ENCODE data around the gene ODF2. TPM values are rescaled to one million over a fixed set of nuclear protein-coding genes. Genes with fewer than 3 reads are reported as not detected.

Gene ODF2
- total and polyA plus RNA-seq, 2 of the 13 experiments (the other 11 are each of a cell fraction or from before 2014, with no cell fraction given) = 9.8 to 31.3 TPM

- intact Hi-C loops (cut with micrococcal nuclease; ENCODE audit: unreplicated experiment) = no loop called here
- FAIRE-seq (no peak), DNase-seq (ENCODE audit: low spot score) (no peak), ATAC-seq (peak; percentile 9)
- Histone ChIP-seq H3K27ac (ENCODE audit: extremely low read length, insufficient read depth, low read length) (no peak overlapping the region), H3K4me2 (ENCODE audit: low read depth, low read length) (peak overlapping the region; percentile 84), H2AFZ (ENCODE audit: low read length) (peak overlapping the region; percentile 29), H3K4me3 (replicated peaks in 1 of 3; ENCODE audit: insufficient read depth in 1 of 3, low read depth in 2 of 3, low read length in 3 of 3) (peak overlapping the region; percentile 85 to 92 (median 91); a peak in 5 of 6 replicates), H3K9ac (ENCODE audit: insufficient read depth, low read depth, low read length) (peak overlapping the region; percentile 60), H3K9me3 (ENCODE audit: low read length) (no peaks in the 10 kb centered on the region), H3K36me3 (replicated peaks in 1 of 2; ENCODE audit: control insufficient read depth in 1 of 2, insufficient read depth in 2 of 2, low read length in 2 of 2) (no peaks in the 10 kb centered on the region), H3K4me1 (ENCODE audit: insufficient read depth, low read length) (peaks cover 34% of the 10 kb centered on the region), H4K20me1 (ENCODE audit: insufficient read depth, low read length) (no peaks in the 10 kb centered on the region), H3K79me2 (ENCODE audit: insufficient read depth, low read length) (no peaks in the 10 kb centered on the region), H3K27me3 (ENCODE audit: control insufficient read depth in 1 of 2, insufficient read depth in 2 of 2, low read length in 2 of 2) (peaks cover 4 to 8% of the 10 kb centered on the region in 2 experiments; a peak in 3 of 5 replicates)
- ChIA-PET POLR2A (interaction anchor here (0.7 to 2.5 kb wide), 7 partner anchors 9 to 143 kb away, joined by 3 to 19 read pairs (median 4); partner anchors contain the start of genes GOLGA2, SWI5 and URM1), CTCF (ENCODE audit: low intra/inter-chr PET ratio, low total read pairs) (no interaction called here)
- in situ Hi-C loops (cut with HindIII; ENCODE audit: extremely low pct_ligation_motif_present, low pct_unique_long_range_greater_than_20kb) = no loop called here
- WGBS (ENCODE audit: low lambda C conversion rate) = 0% methylated on average over 9 of the region's 28 CpGs
- BruUV-seq (replicated peaks) = no TSS peak
- TF ChIP-seq KDM5B (CRISPR knock-in tag; IDR thresholded peaks at IDR 0.05; ENCODE audit: borderline replicate concordance) (peak; percentile 63; the same call in 1 of the 2 replicates), ZNF547 (CRISPR knock-in tag; IDR thresholded peaks at IDR 0.05) (peak; percentile 19; the same call in 1 of the 2 replicates), U2AF1 (optimal IDR thresholded peaks at IDR 0.05; ENCODE audit: low read depth, low read length) (no peak), ZMYM3 (CRISPR knock-in tag; IDR thresholded peaks at IDR 0.05) (0 out of 2 replicates have a peak, but pooled peaks have one; percentile 44), ZNF350 (CRISPR knock-in tag; IDR thresholded peaks at IDR 0.05; ENCODE audit: borderline replicate concordance, low read depth) (peak; percentile 47; the same call in 1 of the 2 replicates), ARID2 (CRISPR knock-in tag; IDR thresholded peaks at IDR 0.05; ENCODE audit: borderline replicate concordance) (0 out of 2 replicates have a peak, but pooled peaks have one; percentile 42), ZFX (CRISPR knock-in tag; IDR thresholded peaks at IDR 0.05; ENCODE audit: low read depth) (peak; percentile 48; the same call in 1 of the 2 replicates), PRDM10 (CRISPR knock-in tag; IDR thresholded peaks at IDR 0.05; ENCODE audit: low read depth) (peak; percentile 78), ZNF431 (CRISPR knock-in tag; IDR thresholded peaks at IDR 0.05; ENCODE audit: borderline replicate concordance, low read depth) (no peak), THYN1 (CRISPR knock-in tag; IDR thresholded peaks at IDR 0.05; ENCODE audit: borderline replicate concordance, low read depth) (no peak), ZNF263 (CRISPR knock-in tag; IDR thresholded peaks at IDR 0.05) (0 out of 2 replicates have a peak, but pooled peaks have one; percentile 11), NAIF1 (CRISPR knock-in tag; IDR thresholded peaks at IDR 0.05; ENCODE audit: borderline replicate concordance) (no peak), SNAPC2 (CRISPR knock-in tag; IDR thresholded peaks at IDR 0.05) (0 out of 2 replicates have a peak, but pooled peaks have one; percentile 55), DNMT1 (CRISPR knock-in tag; IDR thresholded peaks at IDR 0.05) (0 out of 2 replicates have a peak, but pooled peaks have one; percentile 61)
- TF ChIP-seq, protein P1, sequence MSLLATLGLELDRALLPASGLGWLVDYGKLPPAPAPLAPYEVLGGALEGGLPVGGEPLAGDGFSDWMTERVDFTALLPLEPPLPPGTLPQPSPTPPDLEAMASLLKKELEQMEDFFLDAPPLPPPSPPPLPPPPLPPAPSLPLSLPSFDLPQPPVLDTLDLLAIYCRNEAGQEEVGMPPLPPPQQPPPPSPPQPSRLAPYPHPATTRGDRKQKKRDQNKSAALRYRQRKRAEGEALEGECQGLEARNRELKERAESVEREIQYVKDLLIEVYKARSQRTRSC (CRISPR knock-in tag; IDR thresholded peaks at IDR 0.05; ENCODE audit: low read depth) = 0 out of 2 replicates have a peak, but pooled peaks have one; percentile 15
- TF ChIP-seq, protein P2, sequence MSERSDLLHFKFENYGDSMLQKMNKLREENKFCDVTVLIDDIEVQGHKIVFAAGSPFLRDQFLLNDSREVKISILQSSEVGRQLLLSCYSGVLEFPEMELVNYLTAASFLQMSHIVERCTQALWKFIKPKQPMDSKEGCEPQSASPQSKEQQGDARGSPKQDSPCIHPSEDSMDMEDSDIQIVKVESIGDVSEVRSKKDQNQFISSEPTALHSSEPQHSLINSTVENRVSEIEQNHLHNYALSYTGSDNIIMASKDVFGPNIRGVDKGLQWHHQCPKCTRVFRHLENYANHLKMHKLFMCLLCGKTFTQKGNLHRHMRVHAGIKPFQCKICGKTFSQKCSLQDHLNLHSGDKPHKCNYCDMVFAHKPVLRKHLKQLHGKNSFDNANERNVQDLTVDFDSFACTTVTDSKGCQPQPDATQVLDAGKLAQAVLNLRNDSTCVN (CRISPR knock-in tag; IDR thresholded peaks at IDR 0.05; ENCODE audit: borderline replicate concordance) = 0 out of 2 replicates have a peak, but pooled peaks have one; percentile 31
Measured at GRCh38 chr9:128419061-128419925, 36.5 kb upstream of the ODF2 start.

All from HepG2 (cell line).